ENCODE results near the gene NFIA. TPM values are rescaled to one million over a fixed set of nuclear protein-coding genes. Genes with fewer than 3 reads are reported as not detected.

NFIA gene
- polyA plus RNA-seq, 3 donors, result 1.4 to 5.3 (median 2.4) TPM

GRCh38 chr1:61357539-61357938 is 275.2 kb downstream of the NFIA start:
- Histone ChIP-seq H3K4me1 (ENCODE audit: control insufficient read depth in 1 of 2, insufficient read depth in 2 of 2, low read length in 2 of 2) (no peaks in the 10 kb centered on the region), H3K9me3 (replicated peaks in 1 of 2; ENCODE audit: control insufficient read depth in 1 of 2, insufficient read depth in 1 of 2, low read length in 2 of 2) (no peaks in the 10 kb centered on the region), H3K36me3 (replicated peaks in 1 of 2; ENCODE audit: control insufficient read depth in 1 of 2, insufficient read depth in 2 of 2, low read length in 2 of 2) (peaks cover 0 to 23% of the 10 kb centered on the region in 2 donors), H3K9ac (ENCODE audit: insufficient read depth, low read length, poor library complexity, severe bottlenecking) (no peak overlapping the region), H3K27ac (ENCODE audit: low read depth in 1 of 2, low read length in 2 of 2) (no peak overlapping the region), H4K20me1 (ENCODE audit: insufficient read depth, low read length) (no peaks in the 10 kb centered on the region), H2AFZ (ENCODE audit: insufficient read depth, low read depth, low read length, poor library complexity, severe bottlenecking) (no peak overlapping the region), H3K4me2 (replicated peaks; ENCODE audit: extremely low read depth, low read length, poor library complexity, severe bottlenecking) (no peak overlapping the region), H3K79me2 (ENCODE audit: insufficient read depth, low read length) (no peaks in the 10 kb centered on the region), H3K27me3 (ENCODE audit: control insufficient read depth in 2 of 2, insufficient read depth in 2 of 2, low read length in 2 of 2) (no peaks in the 10 kb centered on the region), H3K4me3 (replicated peaks in 1 of 3; ENCODE audit: low read depth in 2 of 3, low read length in 3 of 3) (no peak overlapping the region)
- no peak overlapping the region for H3K27ac Mint-ChIP-seq
- no peaks in the 10 kb centered on the region for H3K4me1 Mint-ChIP-seq
- intact Hi-C loops (cut with micrococcal nuclease), result no loop called here
- TF ChIP-seq CTCF (IDR thresholded peaks at IDR 0.05), result no peak
- H3K27me3 Mint-ChIP-seq (ENCODE audit: low read depth in 3 of 3), result peaks cover 0 to 1% (median 0%) of the 10 kb centered on the region in 3 donors
- no peaks in the 10 kb centered on the region for H3K9me3 Mint-ChIP-seq
- H3K36me3 Mint-ChIP-seq, result peaks cover 16 to 31% of the 10 kb centered on the region in 2 donors
- no peak overlapping the region for H3K4me3 Mint-ChIP-seq
- DNase-seq, result no peak
- 89% methylated on average over 1 of the region's 5 CpGs for WGBS (ENCODE audit: insufficient coverage)

- H3K9me3 Mint-ChIP-seq, result no peaks in the 10 kb centered on the region
- DNase-seq, result no peak
- no peaks in the 10 kb centered on the region for H3K4me1 Mint-ChIP-seq
- WGBS (ENCODE audit: insufficient coverage), result 89% methylated on average over 6 of the region's 8 CpGs
- H3K4me3 ChIP-seq (replicated peaks in 1 of 3; ENCODE audit: low read depth in 2 of 3, low read length in 3 of 3), result no peak overlapping the region
- no peak for TF ChIP-seq CTCF (IDR thresholded peaks at IDR 0.05)
- no peaks in the 10 kb centered on the region for H3K4me1 ChIP-seq (ENCODE audit: control insufficient read depth in 1 of 2, insufficient read depth in 2 of 2, low read length in 2 of 2)
- peaks cover 12 to 30% of the 10 kb centered on the region in 2 donors for H3K36me3 Mint-ChIP-seq
- no peak overlapping the region for H2AFZ ChIP-seq (ENCODE audit: insufficient read depth, low read depth, low read length, poor library complexity, severe bottlenecking)
- no peaks in the 10 kb centered on the region for H3K27me3 ChIP-seq (ENCODE audit: control insufficient read depth in 2 of 2, insufficient read depth in 2 of 2, low read length in 2 of 2)
- no peak overlapping the region for H3K27ac Mint-ChIP-seq
- no peaks in the 10 kb centered on the region for H3K79me2 ChIP-seq (ENCODE audit: insufficient read depth, low read length)
- peaks cover 0 to 1% (median 0%) of the 10 kb centered on the region in 3 donors for H3K27me3 Mint-ChIP-seq (ENCODE audit: low read depth in 3 of 3)
- no peak overlapping the region for H3K4me3 Mint-ChIP-seq
- no peaks in the 10 kb centered on the region for H3K9me3 ChIP-seq (replicated peaks in 1 of 2; ENCODE audit: control insufficient read depth in 1 of 2, insufficient read depth in 1 of 2, low read length in 2 of 2)
- intact Hi-C loops (cut with micrococcal nuclease), result no loop called here
- no peak overlapping the region for H3K27ac ChIP-seq (ENCODE audit: low read depth in 1 of 2, low read length in 2 of 2)
- no peaks in the 10 kb centered on the region for H4K20me1 ChIP-seq (ENCODE audit: insufficient read depth, low read length)
- H3K36me3 ChIP-seq (replicated peaks in 1 of 2; ENCODE audit: control insufficient read depth in 1 of 2, insufficient read depth in 2 of 2, low read length in 2 of 2), result peaks cover 0 to 9% of the 10 kb centered on the region in 2 donors
- H3K9ac ChIP-seq (ENCODE audit: insufficient read depth, low read length, poor library complexity, severe bottlenecking), result no peak overlapping the region
- no peak overlapping the region for H3K4me2 ChIP-seq (replicated peaks; ENCODE audit: extremely low read depth, low read length, poor library complexity, severe bottlenecking)
Observed at GRCh38 chr1:61358770-61359455, 276.6 kb downstream of the NFIA start.
